ENCODE results near the gene LRIG2. TPM values are rescaled to one million over a fixed set of nuclear protein-coding genes. Genes with fewer than 3 reads are reported as not detected.

Gene LRIG2
- total and polyA plus RNA-seq, 9 of the 15 experiments (the other 6 are each of a cell fraction or from before 2014, with no cell fraction given) = 1.8 to 28.1 (median 11.5) TPM

GRCh38 chr1:113042285-113043143 is 30.5 kb upstream of the LRIG2 start (continued):
- TF ChIP-seq C11orf30 (IDR thresholded peaks at IDR 0.05; ENCODE audit: low read depth) = peak; percentile 61
- no peak for TF ChIP-seq GTF2F1 (IDR thresholded peaks at IDR 0.05; ENCODE audit: low read depth, low read length)
- no peak; the same call in 1 of the 2 replicates for TF ChIP-seq THRA (IDR thresholded peaks at IDR 0.05)
- TF ChIP-seq AFF4 (CRISPR knock-in tag; IDR thresholded peaks at IDR 0.05) = no peak
- TF ChIP-seq DPF2 (IDR thresholded peaks at IDR 0.05) = 0 out of 2 replicates have a peak, but pooled peaks have one; percentile 80
- TF ChIP-seq ZNF75A (CRISPR knock-in tag; IDR thresholded peaks at IDR 0.05) = no peak
- no peak for TF ChIP-seq DDX20 (tag; IDR thresholded peaks at IDR 0.05; ENCODE audit: low read depth)
- no peak for TF ChIP-seq ELK1 (CRISPR knock-in tag; IDR thresholded peaks at IDR 0.05)
- no peak for TF ChIP-seq HOMEZ (CRISPR knock-in tag; IDR thresholded peaks at IDR 0.05)
- TF ChIP-seq RCOR1 (IDR thresholded peaks at IDR 0.05; ENCODE audit: borderline replicate concordance in 1 of 2, low read depth in 2 of 2, low read length in 2 of 2) = peak; percentile 60 to 77; a peak in 2 of 4 replicates
- TF ChIP-seq ARID2 (IDR thresholded peaks at IDR 0.05) = peak; percentile 87
- peak; percentile 25; the same call in 1 of the 2 replicates for TF ChIP-seq ARID4B (CRISPR knock-in tag; IDR thresholded peaks at IDR 0.05)
- TF ChIP-seq ZNF3 (CRISPR knock-in tag; IDR thresholded peaks at IDR 0.05) = no peak
